ENCODE data around the gene ARHGAP10. TPM values are rescaled to one million over a fixed set of nuclear protein-coding genes. Genes with fewer than 3 reads are reported as not detected.

Gene ARHGAP10
- total RNA-seq, 1 donor from 2014 or later: 20.2 TPM

DNA sequence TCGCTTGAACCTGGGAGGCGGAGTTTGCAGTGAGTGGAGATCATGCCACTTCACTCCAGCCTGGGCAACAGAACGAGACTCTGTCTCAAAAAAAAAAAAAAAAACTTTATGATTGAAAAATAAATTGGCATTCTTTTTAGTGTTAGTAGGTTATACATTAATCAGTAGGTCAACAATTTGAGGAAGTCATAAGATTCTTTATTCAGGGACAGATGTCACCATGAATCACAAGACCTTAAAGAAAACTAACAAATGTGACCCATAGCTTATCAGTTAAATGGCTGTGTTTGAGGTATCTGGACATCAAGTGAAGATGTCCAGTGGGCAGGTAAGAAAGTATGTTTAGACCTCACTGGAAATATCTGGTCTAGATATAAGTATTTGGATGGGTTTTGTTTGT is 38.7 kb upstream of the ARHGAP10 start:
- H3K9ac ChIP-seq: no peak overlapping the region

GRCh38 chr4:147696866-147697265 is 35.0 kb upstream of the ARHGAP10 start:
- Histone ChIP-seq H4K20me1 (ENCODE audit: low read depth) (no peaks in the 10 kb centered on the region), H3K36me3 (no peaks in the 10 kb centered on the region), H2AFZ (replicated peaks) (no peak overlapping the region), H3K4me2 (no peak overlapping the region), H3K27me3 (no peaks in the 10 kb centered on the region), H3K4me3 (no peak overlapping the region), H3K79me2 (ENCODE audit: low read depth) (no peaks in the 10 kb centered on the region), H3K4me1 (no peaks in the 10 kb centered on the region), H3F3A (ENCODE audit: low read depth) (no peaks in the 10 kb centered on the region), H3K9ac (no peak overlapping the region), H3K27ac (no peak overlapping the region), H3K9me3 (ENCODE audit: low read depth) (peaks cover 5% of the 10 kb centered on the region)
- no peaks in the 10 kb centered on the region for H3K27me3 Mint-ChIP-seq (ENCODE audit: insufficient read depth, low read depth)
- TF ChIP-seq EZH2 (IDR thresholded peaks at IDR 0.05) (no peak), EZH2phosphoT487 (IDR thresholded peaks at IDR 0.05) (no peak), CTCF (IDR thresholded peaks at IDR 0.05) (no peak)
- H3K36me3 Mint-ChIP-seq: no peaks in the 10 kb centered on the region
- no peaks in the 10 kb centered on the region for H3K4me1 Mint-ChIP-seq
- H3K4me3 Mint-ChIP-seq: no peak overlapping the region
- peaks cover 11% of the 10 kb centered on the region for H3K9me3 Mint-ChIP-seq
- DNase-seq (ENCODE audit: low spot score): no peak
- H3K27ac Mint-ChIP-seq: no peak overlapping the region

More for the DNA sequence above, 38.7 kb upstream of the ARHGAP10 start:
- H3K9me3 Mint-ChIP-seq: peaks cover 3% of the 10 kb centered on the region
- Histone ChIP-seq H3K4me1 (no peaks in the 10 kb centered on the region), H3F3A (ENCODE audit: low read depth) (no peaks in the 10 kb centered on the region), H4K20me1 (ENCODE audit: low read depth) (no peaks in the 10 kb centered on the region), H3K27me3 (no peaks in the 10 kb centered on the region), H3K79me2 (ENCODE audit: low read depth) (no peaks in the 10 kb centered on the region), H2AFZ (replicated peaks) (no peak overlapping the region), H3K4me3 (no peak overlapping the region), H3K4me2 (no peak overlapping the region), H3K27ac (no peak overlapping the region), H3K36me3 (no peaks in the 10 kb centered on the region), H3K9me3 (ENCODE audit: low read depth) (no peaks in the 10 kb centered on the region)
- no peaks in the 10 kb centered on the region for H3K36me3 Mint-ChIP-seq
- DNase-seq (ENCODE audit: low spot score): no peak
- TF ChIP-seq EZH2phosphoT487 (IDR thresholded peaks at IDR 0.05): no peak
- TF ChIP-seq EZH2 (IDR thresholded peaks at IDR 0.05): no peak
- TF ChIP-seq CTCF (IDR thresholded peaks at IDR 0.05): no peak
- H3K4me3 Mint-ChIP-seq: no peak overlapping the region
- H3K4me1 Mint-ChIP-seq: peaks cover 2% of the 10 kb centered on the region
- H3K27me3 Mint-ChIP-seq (ENCODE audit: insufficient read depth, low read depth): no peaks in the 10 kb centered on the region
- no peak overlapping the region for H3K27ac Mint-ChIP-seq

DNA sequence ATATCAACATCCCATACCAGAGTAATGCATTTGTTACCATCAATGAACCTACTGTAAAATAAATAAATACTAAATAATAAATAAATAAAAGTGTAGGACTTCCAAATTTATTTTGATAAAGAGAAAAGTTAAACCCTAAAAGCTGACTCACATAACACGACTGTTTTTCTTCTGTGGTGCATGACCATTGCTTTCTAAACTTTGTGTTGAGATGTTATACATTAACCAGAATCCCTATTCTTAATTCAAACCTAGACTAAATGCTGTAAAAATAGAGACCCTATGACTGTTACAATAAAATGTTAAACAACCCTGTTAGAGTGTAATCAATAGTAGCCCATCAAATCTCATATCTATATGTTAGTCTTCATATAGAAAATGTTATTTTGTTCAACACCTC is 27.0 kb upstream of the ARHGAP10 start:
- TF ChIP-seq CTCF (IDR thresholded peaks at IDR 0.05) (no peak), EZH2 (IDR thresholded peaks at IDR 0.05) (no peak), EZH2phosphoT487 (IDR thresholded peaks at IDR 0.05) (no peak)
- no peak overlapping the region for H3K27ac ChIP-seq
- H3K9ac ChIP-seq: no peak overlapping the region
- no peaks in the 10 kb centered on the region for H3K36me3 ChIP-seq
- H3K27me3 Mint-ChIP-seq (ENCODE audit: insufficient read depth, low read depth): peaks cover 3% of the 10 kb centered on the region
- no peaks in the 10 kb centered on the region for H4K20me1 ChIP-seq (ENCODE audit: low read depth)
- H3K27ac Mint-ChIP-seq: no peak overlapping the region
- H3K9me3 Mint-ChIP-seq: peaks cover 8% of the 10 kb centered on the region
- no peaks in the 10 kb centered on the region for H3F3A ChIP-seq (ENCODE audit: low read depth)
- H3K4me2 ChIP-seq: no peak overlapping the region
- no peaks in the 10 kb centered on the region for H3K79me2 ChIP-seq (ENCODE audit: low read depth)
- peaks cover 5% of the 10 kb centered on the region for H3K9me3 ChIP-seq (ENCODE audit: low read depth)
- H3K4me1 ChIP-seq: no peaks in the 10 kb centered on the region
- no peaks in the 10 kb centered on the region for H3K36me3 Mint-ChIP-seq
- peaks cover 2% of the 10 kb centered on the region for H3K4me1 Mint-ChIP-seq
- H3K27me3 ChIP-seq: no peaks in the 10 kb centered on the region
- H3K4me3 ChIP-seq: no peak overlapping the region
- H3K4me3 Mint-ChIP-seq: no peak overlapping the region
- no peak overlapping the region for H2AFZ ChIP-seq (replicated peaks)
- no peak for DNase-seq (ENCODE audit: low spot score)

All from neural progenitor cell (in vitro differentiated cells).